Esophagus (tissue), 2 donors: Measurements from ENCODE around the gene ZNF385B. TPM values are rescaled to one million over a fixed set of nuclear protein-coding genes. Genes with fewer than 3 reads are reported as not detected.

Experiments used
- H3K27ac ChIP-seq, 2 donors: one replicate each; pipeline ENCODE4 v1.5.1; 2013; ENCODE audit warnings: low read depth in 2 of 2, mild to moderate bottlenecking in 2 of 2, inconsistent platforms in 1 of 2, low read length in 1 of 2, moderate library complexity in 1 of 2
- H3K27me3 ChIP-seq, 2 donors: one replicate each; pipeline ENCODE4 v1.6.1; 2013; ENCODE audit warnings: low read length in 2 of 2, control low read depth in 1 of 2, mild to moderate bottlenecking in 1 of 2; ENCODE audit not compliant: insufficient read depth in 2 of 2, control insufficient read depth in 1 of 2
- H3K36me3 ChIP-seq, 2 donors: one replicate each; pipeline ENCODE4 v1.6.1; 2013; ENCODE audit warnings: low read length in 1 of 2; ENCODE audit not compliant: control insufficient read depth in 2 of 2, insufficient read depth in 2 of 2
- H3K4me1 ChIP-seq, 2 donors: one replicate each; pipeline ENCODE4 v1.6.1; 2013; ENCODE audit warnings: low read length in 1 of 2; ENCODE audit not compliant: control insufficient read depth in 2 of 2, insufficient read depth in 2 of 2
- H3K4me3 ChIP-seq, 2 donors: one replicate each; pipeline ENCODE4 v1.5.1; 2013; ENCODE audit warnings: low read length in 2 of 2, mild to moderate bottlenecking in 2 of 2, low read depth in 1 of 2, moderate library complexity in 1 of 2
- H3K9me3 ChIP-seq, 2 donors: one replicate each; pipeline ENCODE4 v1.6.1; 2013; ENCODE audit warnings: mild to moderate bottlenecking in 2 of 2, low read depth in 1 of 2, low read length in 1 of 2, moderate library complexity in 1 of 2; ENCODE audit not compliant: control insufficient read depth in 2 of 2, insufficient read depth in 1 of 2
- WGBS, 2 donors: extraction: QIAGEN DNeasy Blood & Tissue Kit; methylation state at CpG; one replicate each; pipeline ENCODE4 v1.1.7; 2013; 5-methylcytosine and 5-hydroxymethylcytosine counted together
- polyA plus RNA-seq, 2 donors: library from polyadenylated mRNA; stranded (reverse); fragments of 200-250 nt; gene quantifications; one replicate each; pipeline ENCODE4 v1.2.3, GENCODE V29; 2013
- donor health status: healthy with polysubstance abuse.
- donor health status: Bipolar disorder and iron deficiency.

Gene ZNF385B
- polyA plus RNA-seq, 2 donors, result 0.22 to 0.29 TPM

- 70 to 75% methylated on average over 7 of the region's 7 CpGs for WGBS, 2 donors
Observed at GRCh38 chr2:179592167-179592936, 269.1 kb downstream of the ZNF385B start.

GRCh38 chr2:179591690-179592089, 269.7 kb downstream of the ZNF385B start:
- Histone ChIP-seq H3K27me3 (no peaks in the 10 kb centered on the region), H3K4me1 (no peaks in the 10 kb centered on the region), H3K27ac (no peak overlapping the region), H3K36me3 (no peaks in the 10 kb centered on the region), H3K4me3 (no peak overlapping the region), H3K9me3 (no peaks in the 10 kb centered on the region)
- 82 to 88% methylated on average over 1 of the region's 1 CpG for WGBS, 2 donors

More at GRCh38 chr2:179592167-179592936, 269.1 kb downstream of the ZNF385B start:
- Histone ChIP-seq H3K27ac (no peak overlapping the region), H3K36me3 (no peaks in the 10 kb centered on the region), H3K4me3 (no peak overlapping the region), H3K4me1 (no peaks in the 10 kb centered on the region), H3K27me3 (no peaks in the 10 kb centered on the region), H3K9me3 (no peaks in the 10 kb centered on the region)

- Histone ChIP-seq H3K4me1 (no peaks in the 10 kb centered on the region), H3K36me3 (no peaks in the 10 kb centered on the region), H3K27me3 (no peaks in the 10 kb centered on the region), H3K9me3 (no peaks in the 10 kb centered on the region), H3K4me3 (no peak overlapping the region), H3K27ac (no peak overlapping the region)
- 61 to 62% methylated on average over 3 of the region's 3 CpGs for WGBS, 2 donors
Observed at GRCh38 chr2:179588486-179589145, 272.8 kb downstream of the ZNF385B start.

GRCh38 chr2:179584760-179585159, 276.7 kb downstream of the ZNF385B start:
- H3K4me3 ChIP-seq, result no peak overlapping the region
- no peaks in the 10 kb centered on the region for H3K36me3 ChIP-seq
- no peak overlapping the region for H3K27ac ChIP-seq
- no peaks in the 10 kb centered on the region for H3K27me3 ChIP-seq
- no peaks in the 10 kb centered on the region for H3K9me3 ChIP-seq
- H3K4me1 ChIP-seq, result no peaks in the 10 kb centered on the region

DNA sequence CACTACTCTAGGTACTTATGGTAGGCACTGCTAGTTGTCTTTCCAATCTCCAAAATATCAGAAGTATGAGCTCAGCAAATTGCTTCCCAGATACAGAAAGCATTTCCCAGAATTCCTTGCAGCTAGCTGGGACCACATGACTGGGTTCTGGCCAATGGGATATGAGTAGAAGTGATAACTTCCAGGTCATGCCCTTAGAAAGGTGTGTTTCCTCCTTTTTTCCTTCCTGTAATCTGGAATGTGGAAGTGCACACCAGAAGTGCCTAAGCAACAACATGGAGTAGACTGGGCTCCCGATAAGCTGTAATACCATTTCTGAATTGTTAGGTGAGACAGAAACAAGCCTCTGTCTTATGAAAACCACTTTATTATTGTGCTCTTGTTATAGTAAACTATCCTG, 279.8 kb downstream of the ZNF385B start:
- H3K9me3 ChIP-seq, result no peaks in the 10 kb centered on the region
- H3K27ac ChIP-seq, result no peak overlapping the region
- no peaks in the 10 kb centered on the region for H3K27me3 ChIP-seq
- H3K4me3 ChIP-seq, result no peak overlapping the region
- 84 to 94% methylated on average over 1 of the region's 1 CpG for WGBS, 2 donors
- H3K4me1 ChIP-seq, result no peaks in the 10 kb centered on the region
- no peaks in the 10 kb centered on the region for H3K36me3 ChIP-seq

DNA sequence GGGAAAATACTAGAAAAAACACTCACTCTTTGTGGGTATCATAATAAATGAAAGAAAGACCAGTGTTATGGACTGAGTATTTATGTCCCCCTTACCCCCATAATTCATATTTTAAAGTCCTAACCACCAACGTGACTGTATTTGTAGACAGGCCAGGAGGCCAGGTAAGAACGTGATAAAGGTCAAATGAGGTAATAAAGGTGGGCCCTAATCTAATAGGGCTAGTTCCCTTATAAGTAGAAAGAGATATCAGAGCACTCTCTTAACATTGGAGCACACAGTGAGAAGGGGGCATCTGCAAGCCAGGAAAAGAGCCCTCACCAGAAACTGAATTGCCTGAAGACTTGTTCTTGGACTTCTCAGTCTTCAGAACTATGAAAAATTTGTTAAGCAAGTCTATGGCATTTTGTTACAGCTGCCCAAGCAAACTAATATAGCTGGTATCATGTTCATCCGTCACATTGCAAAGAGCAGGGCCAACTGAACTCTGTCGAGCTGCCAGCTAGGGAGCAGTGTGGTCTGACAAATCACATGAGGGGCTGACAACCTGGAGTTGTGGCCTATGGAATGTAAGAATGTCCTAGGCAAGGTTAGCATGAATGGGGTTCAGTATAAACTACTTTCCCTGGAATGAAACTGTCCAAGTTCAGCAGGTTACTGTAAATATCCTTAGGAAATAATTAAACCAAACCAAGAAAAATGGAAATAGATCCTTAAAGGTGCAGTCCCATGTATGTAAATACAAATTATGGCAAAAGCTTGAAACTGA, 280.9 kb downstream of the ZNF385B start:
- H3K4me3 ChIP-seq, result no peak overlapping the region
- no peaks in the 10 kb centered on the region for H3K27me3 ChIP-seq
- no peaks in the 10 kb centered on the region for H3K4me1 ChIP-seq
- 42 to 49% methylated on average over 4 of the region's 4 CpGs for WGBS, 2 donors
- H3K36me3 ChIP-seq, result no peaks in the 10 kb centered on the region
- no peaks in the 10 kb centered on the region for H3K9me3 ChIP-seq
- H3K27ac ChIP-seq, result no peak overlapping the region

DNA sequence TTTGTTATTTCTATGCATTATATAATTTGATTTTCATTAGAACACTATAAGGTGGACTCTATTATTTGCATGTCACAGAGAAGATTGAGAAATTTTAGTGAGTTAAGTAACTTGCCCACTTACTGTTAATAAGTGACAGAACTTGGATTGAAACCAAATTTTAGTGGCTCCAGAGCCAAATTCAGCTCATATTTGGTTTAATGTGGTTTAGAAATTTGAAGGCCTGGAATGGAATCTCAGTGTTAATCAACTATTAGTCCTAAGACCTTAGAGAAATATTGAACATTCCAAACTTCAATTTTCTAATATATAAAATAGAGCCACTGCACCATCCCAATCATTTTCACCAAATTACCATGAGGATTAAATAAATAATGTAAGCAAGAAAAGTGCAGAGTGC, 281.6 kb downstream of the ZNF385B start:
- no peaks in the 10 kb centered on the region for H3K9me3 ChIP-seq
- no peaks in the 10 kb centered on the region for H3K27me3 ChIP-seq
- no peaks in the 10 kb centered on the region for H3K4me1 ChIP-seq
- no peak overlapping the region for H3K27ac ChIP-seq
- H3K36me3 ChIP-seq, result no peaks in the 10 kb centered on the region
- no peak overlapping the region for H3K4me3 ChIP-seq

GRCh38 chr2:179578171-179578916, 283.1 kb downstream of the ZNF385B start:
- Histone ChIP-seq H3K4me1 (no peaks in the 10 kb centered on the region), H3K4me3 (no peak overlapping the region), H3K9me3 (no peaks in the 10 kb centered on the region), H3K36me3 (no peaks in the 10 kb centered on the region), H3K27ac (no peak overlapping the region), H3K27me3 (no peaks in the 10 kb centered on the region)
- 47 to 66% methylated on average over 2 of the region's 2 CpGs for WGBS, 2 donors

DNA sequence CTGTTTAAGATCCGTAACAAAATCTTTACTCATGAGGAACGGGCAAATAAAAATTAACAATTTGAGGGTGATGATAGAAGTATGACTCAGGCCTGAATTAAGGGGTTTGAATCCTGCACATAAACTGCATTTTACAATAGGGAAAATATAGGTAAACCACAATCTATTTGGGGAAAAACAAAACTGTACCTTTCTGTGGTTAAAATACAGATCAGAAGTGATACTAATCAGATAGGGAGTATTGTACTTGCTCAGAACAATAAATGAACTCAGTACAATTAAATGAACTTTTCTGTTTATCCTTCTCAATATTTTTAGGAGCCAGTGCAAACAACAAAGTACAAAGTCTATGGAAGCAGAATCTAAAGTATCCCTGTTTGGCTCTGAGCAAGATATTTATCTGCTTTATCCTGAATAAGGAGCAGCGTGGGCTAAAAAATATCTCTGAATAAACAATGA, 287.3 kb downstream of the ZNF385B start:
- Histone ChIP-seq H3K4me1 (no peaks in the 10 kb centered on the region), H3K36me3 (no peaks in the 10 kb centered on the region), H3K4me3 (no peak overlapping the region), H3K27me3 (no peaks in the 10 kb centered on the region), H3K9me3 (no peaks in the 10 kb centered on the region), H3K27ac (no peak overlapping the region)
- WGBS, 2 donors, result 54 to 61% methylated on average over 3 of the region's 3 CpGs
